Bladder microvascular endothelial cell (primary cell): ENCODE results near the gene LRRN1. TPM values are rescaled to one million over a fixed set of nuclear protein-coding genes. Genes with fewer than 3 reads are reported as not detected.

Experiments
- total RNA-seq: library from RNA; depleted of rRNA; stranded (reverse); fragments of >200 nt; gene quantifications from 2 replicates; pipeline ENCODE4 v1.2.3, GENCODE V29; 2014

LRRN1 gene
- not detected in 2 replicates for total RNA-seq

DNA sequence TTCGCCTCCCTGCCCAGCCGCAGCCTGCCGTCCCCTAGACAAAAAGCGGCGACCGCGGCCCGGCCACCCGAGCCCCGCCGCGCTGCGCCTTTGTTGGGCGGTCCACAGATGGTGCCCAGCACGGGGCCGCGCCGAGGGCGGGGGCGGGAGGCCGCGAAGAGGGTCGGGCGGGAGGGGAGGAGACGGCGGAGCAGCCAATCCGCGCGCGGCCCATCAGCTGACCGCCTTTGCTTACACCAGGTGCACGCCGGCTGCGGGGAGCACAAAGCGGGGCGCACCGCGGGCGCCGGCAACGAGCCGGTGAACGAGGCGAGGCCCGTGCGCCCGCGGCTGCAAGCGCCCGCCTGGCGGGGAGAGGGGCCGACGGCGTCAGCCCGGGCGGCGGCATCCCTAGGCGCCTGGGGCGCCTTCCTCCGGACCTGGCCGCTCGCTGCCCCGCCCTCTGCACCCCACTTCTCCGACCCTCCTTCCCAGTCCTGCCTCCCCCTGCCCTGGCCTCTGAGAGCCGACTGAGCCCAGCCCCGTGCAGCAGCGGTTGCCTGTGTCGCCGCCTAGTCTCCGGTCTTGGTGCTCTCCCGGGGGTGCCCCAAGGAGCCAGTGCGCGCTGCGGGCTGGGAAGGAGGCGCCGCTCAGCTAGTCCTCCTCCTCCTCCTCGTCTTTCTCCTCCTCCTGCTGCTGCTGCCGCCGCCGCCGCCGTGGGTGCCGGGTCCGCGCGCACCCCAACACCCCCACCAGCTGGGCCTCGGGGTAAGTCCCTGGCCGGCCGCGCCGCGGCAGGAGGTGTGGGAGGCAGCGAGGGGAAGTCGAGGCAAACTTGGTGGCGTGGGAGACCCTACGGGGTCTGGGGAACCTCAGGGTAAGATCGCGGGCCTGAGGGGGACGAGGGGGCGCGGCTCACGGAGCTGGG lies at the start of gene LRRN1:
Gene LRRN1 (plus strand): TSS at position 259 of the 907 bp plus-strand sequence. CDS start 45,211 bp downstream, outside the sequence.

